ENCODE results near the gene CARD10. TPM values are rescaled to one million over a fixed set of nuclear protein-coding genes. Genes with fewer than 3 reads are reported as not detected.

CARD10 gene
- total RNA-seq, 1 experiment from 2014 or later: 22.7 TPM

DNA sequence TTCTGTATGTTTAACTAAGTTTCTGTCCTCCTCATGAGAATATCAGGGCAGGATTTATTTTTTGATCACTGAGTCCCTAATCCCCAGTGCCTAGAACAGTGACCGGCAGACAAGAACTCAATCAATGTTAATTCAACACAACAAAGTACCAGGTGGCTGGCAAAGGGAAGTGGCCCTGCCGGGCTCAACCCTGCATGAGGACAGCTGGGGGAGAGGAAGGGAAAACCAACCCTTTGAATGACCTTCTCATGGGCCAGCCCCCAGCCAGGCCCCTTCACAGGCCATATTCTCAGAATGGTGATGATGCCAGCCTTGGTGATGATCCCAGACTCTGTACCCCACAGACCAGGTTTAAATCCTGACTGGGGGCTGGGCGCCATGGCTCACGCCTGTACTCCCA, 31.6 kb downstream of the CARD10 start:
- DNase-seq (ENCODE audit: unreplicated experiment): no peak
- no TSS peak for BruUV-seq (replicated peaks)
- Mint-ChIP-seq H3K4me3 (ENCODE audit: unreplicated experiment) (no peak overlapping the region), H3K9me3 (ENCODE audit: unreplicated experiment) (no peaks in the 10 kb centered on the region), H3K27me3 (ENCODE audit: insufficient read depth, unreplicated experiment) (no peaks in the 10 kb centered on the region), H3K27ac (ENCODE audit: low read depth, unreplicated experiment) (no peak overlapping the region), H3K4me1 (ENCODE audit: insufficient read depth, unreplicated experiment) (peaks cover 12% of the 10 kb centered on the region), H3K36me3 (ENCODE audit: insufficient read depth, unreplicated experiment) (peaks cover 8% of the 10 kb centered on the region)
- CTCF ChIA-PET: interaction anchor here (0.6 to 1.6 kb wide), 2 partner anchors 15 to 205 kb away, joined by 3 to 4 read pairs; no protein-coding TSS in a partner anchor
- TF ChIP-seq, protein P1, sequence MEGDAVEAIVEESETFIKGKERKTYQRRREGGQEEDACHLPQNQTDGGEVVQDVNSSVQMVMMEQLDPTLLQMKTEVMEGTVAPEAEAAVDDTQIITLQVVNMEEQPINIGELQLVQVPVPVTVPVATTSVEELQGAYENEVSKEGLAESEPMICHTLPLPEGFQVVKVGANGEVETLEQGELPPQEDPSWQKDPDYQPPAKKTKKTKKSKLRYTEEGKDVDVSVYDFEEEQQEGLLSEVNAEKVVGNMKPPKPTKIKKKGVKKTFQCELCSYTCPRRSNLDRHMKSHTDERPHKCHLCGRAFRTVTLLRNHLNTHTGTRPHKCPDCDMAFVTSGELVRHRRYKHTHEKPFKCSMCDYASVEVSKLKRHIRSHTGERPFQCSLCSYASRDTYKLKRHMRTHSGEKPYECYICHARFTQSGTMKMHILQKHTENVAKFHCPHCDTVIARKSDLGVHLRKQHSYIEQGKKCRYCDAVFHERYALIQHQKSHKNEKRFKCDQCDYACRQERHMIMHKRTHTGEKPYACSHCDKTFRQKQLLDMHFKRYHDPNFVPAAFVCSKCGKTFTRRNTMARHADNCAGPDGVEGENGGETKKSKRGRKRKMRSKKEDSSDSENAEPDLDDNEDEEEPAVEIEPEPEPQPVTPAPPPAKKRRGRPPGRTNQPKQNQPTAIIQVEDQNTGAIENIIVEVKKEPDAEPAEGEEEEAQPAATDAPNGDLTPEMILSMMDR (IDR thresholded peaks at IDR 0.05; ENCODE audit: unreplicated experiment): no peak
- POLR2A ChIA-PET: no interaction called here
- intact Hi-C loops (cut with micrococcal nuclease): no loop called here

DNA sequence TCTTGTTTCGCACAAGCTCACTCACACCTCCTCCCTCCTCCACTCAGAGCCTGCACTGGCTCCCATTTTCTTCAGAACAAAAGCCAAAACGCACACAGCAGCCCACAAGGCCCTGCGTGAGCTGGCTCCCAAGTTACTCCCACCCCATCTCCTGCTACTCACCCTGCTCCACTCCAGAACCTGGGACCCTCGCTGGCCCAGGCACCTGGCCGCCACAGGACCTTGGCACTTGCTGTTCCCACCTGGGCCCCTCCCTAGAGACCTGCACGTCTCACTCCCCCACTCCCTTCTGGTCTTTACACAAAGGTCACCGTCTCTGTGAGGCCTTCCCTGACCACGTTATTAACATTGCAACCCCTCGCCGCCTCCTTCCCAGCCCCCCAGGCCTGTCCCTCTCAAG, 32.1 kb downstream of the CARD10 start:
- no TSS peak for BruUV-seq (replicated peaks)
- H3K9me3 Mint-ChIP-seq (ENCODE audit: unreplicated experiment): no peaks in the 10 kb centered on the region
- H3K27ac Mint-ChIP-seq (ENCODE audit: low read depth, unreplicated experiment): no peak overlapping the region
- peaks cover 12% of the 10 kb centered on the region for H3K4me1 Mint-ChIP-seq (ENCODE audit: insufficient read depth, unreplicated experiment)
- TF ChIP-seq, protein P1 (IDR thresholded peaks at IDR 0.05; ENCODE audit: unreplicated experiment): no peak
- CTCF ChIA-PET: no interaction called here
- no peak overlapping the region for H3K4me3 Mint-ChIP-seq (ENCODE audit: unreplicated experiment)
- H3K36me3 Mint-ChIP-seq (ENCODE audit: insufficient read depth, unreplicated experiment): peaks cover 8% of the 10 kb centered on the region
- POLR2A ChIA-PET: interaction anchor here (0.9 to 1.1 kb wide), 2 partner anchors 8 to 19 kb away, joined by 3 to 4 read pairs; no protein-coding TSS in a partner anchor
- H3K27me3 Mint-ChIP-seq (ENCODE audit: insufficient read depth, unreplicated experiment): no peaks in the 10 kb centered on the region
- intact Hi-C loops (cut with micrococcal nuclease): no loop called here
- DNase-seq (ENCODE audit: unreplicated experiment): no peak

DNA sequence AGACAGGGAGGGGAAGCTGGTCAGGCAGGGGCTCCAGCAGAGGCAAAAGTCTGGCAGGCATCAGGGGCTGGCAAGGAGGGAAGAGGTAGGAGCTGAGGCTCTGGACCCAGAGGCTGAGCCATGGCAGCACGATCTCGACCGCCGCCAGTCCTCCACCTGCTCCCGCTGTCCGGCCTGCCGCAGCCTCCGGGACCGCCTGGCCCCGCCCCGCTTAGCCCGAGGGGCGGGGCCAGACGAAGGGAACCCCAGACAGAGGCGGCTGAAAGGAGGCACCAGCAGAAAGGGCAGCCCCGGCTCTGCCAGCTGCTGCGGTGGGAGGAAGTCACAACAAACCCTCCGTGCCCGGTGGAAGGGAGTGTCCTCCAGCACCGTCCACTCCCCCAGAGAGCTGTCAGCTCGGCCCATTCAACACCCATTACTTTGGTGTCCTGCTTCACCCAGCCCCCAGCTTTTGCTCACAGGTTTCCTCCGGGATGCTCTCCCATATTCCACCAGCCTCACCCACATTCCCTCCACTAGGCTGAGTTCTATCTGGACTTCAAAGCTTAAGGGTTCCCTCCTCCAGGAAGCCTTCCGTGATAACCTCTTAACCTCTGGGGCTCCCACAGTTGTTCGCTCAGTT, 32.9 kb downstream of the CARD10 start, which contains the start of gene MFNG:
Gene MFNG (minus strand): TSS at position 161 of the 622 bp plus-strand sequence. CDS start 207 bp downstream, outside the sequence.
- H3K4me1 Mint-ChIP-seq (ENCODE audit: insufficient read depth, unreplicated experiment): peaks cover 12% of the 10 kb centered on the region
- no peak within 1 kb of the TSS for H3K4me3 Mint-ChIP-seq (ENCODE audit: unreplicated experiment)
- H3K27me3 Mint-ChIP-seq (ENCODE audit: insufficient read depth, unreplicated experiment): no peaks in the 10 kb centered on the region
- no peaks in the 10 kb centered on the region for H3K9me3 Mint-ChIP-seq (ENCODE audit: unreplicated experiment)
- DNase-seq (ENCODE audit: unreplicated experiment): peak; percentile 61
- ChIA-PET POLR2A (interaction anchor here (0.9 to 1.1 kb wide), 2 partner anchors 9 to 20 kb away, joined by 3 to 4 read pairs; no protein-coding TSS in a partner anchor), CTCF (interaction anchor here (1.5 kb wide), 1 partner anchor 14 kb away, joined by 4 read pairs; no protein-coding TSS in a partner anchor)
- no TSS peak for BruUV-seq (replicated peaks)
- peaks cover 8% of the 10 kb centered on the region for H3K36me3 Mint-ChIP-seq (ENCODE audit: insufficient read depth, unreplicated experiment)
- intact Hi-C loops (cut with micrococcal nuclease): no loop called here
- H3K27ac Mint-ChIP-seq (ENCODE audit: low read depth, unreplicated experiment): no peak within 1 kb of the TSS
- TF ChIP-seq, protein P1 (IDR thresholded peaks at IDR 0.05; ENCODE audit: unreplicated experiment): no peak

DNA sequence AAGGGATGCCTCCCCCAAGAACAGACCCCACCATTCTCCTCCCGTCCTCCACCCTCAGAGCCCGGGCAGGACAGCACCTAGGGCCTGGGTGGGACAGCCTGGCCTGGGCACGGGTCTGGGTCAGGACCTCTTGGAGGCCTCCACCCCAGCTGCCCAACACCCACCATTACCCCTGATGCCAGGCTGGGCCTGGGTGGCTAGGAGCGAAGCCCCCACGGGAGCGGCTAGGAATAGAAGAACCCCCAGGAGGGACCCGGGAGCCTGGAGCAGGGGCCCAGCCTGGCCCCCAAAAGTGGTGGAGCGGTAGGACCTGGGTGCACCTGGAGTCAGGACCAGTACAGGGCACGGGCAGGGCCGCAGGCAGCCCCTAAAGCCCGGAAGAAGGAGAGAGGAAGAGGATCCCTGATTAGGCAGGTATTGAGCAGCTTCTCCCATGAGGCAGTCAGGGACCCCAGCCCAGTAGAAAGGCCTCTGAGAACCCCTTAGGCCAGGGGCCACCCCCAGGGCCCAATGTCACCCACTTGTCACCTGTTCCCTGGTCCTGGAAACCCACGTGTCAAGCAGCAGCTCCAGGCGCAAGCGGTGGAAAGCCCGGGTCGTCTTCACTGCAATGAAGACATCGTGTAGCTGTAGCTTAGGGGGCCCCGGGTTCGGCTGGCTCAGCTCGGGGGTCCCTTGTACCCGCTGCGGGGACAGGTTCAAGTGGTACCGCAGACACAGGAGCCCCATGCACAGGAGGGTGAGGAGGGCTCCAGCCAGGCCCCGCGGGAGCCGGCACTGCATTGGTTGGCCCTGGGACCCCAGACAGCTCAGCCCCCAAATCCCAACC, 33.6 kb downstream of the CARD10 start:
- Mint-ChIP-seq H3K4me1 (ENCODE audit: insufficient read depth, unreplicated experiment) (peaks cover 12% of the 10 kb centered on the region), H3K36me3 (ENCODE audit: insufficient read depth, unreplicated experiment) (peaks cover 8% of the 10 kb centered on the region), H3K27ac (ENCODE audit: low read depth, unreplicated experiment) (no peak overlapping the region), H3K27me3 (ENCODE audit: insufficient read depth, unreplicated experiment) (no peaks in the 10 kb centered on the region), H3K4me3 (ENCODE audit: unreplicated experiment) (no peak overlapping the region), H3K9me3 (ENCODE audit: unreplicated experiment) (no peaks in the 10 kb centered on the region)
- ChIA-PET POLR2A (interaction anchor here (1.1 kb wide), 1 partner anchor 21 kb away, joined by 3 read pairs; no protein-coding TSS in a partner anchor), CTCF (interaction anchor here (0.6 to 1.5 kb wide), 2 partner anchors 13 to 29 kb away, joined by 3 to 4 read pairs; no protein-coding TSS in a partner anchor)
- DNase-seq (ENCODE audit: unreplicated experiment): no peak
- BruUV-seq (replicated peaks): no TSS peak
- intact Hi-C loops (cut with micrococcal nuclease): no loop called here
- TF ChIP-seq, protein P1 (IDR thresholded peaks at IDR 0.05; ENCODE audit: unreplicated experiment): no peak
